Tibial nerve (tissue), 4 donors: ENCODE measurements around the gene SEC16A. TPM values are rescaled to one million over a fixed set of nuclear protein-coding genes. Genes with fewer than 3 reads are reported as not detected.
A peak's percentile ranks its signal among the peaks of the same experiment; 100 is the strongest.

ENCODE experiments used
- DNase-seq, 2 donors: peaks; one replicate each; pipeline ENCODE4 v3.0.0-alpha.2; 2019; ENCODE audit warnings: low spot score in 2 of 2
- H3K27ac ChIP-seq, 4 donors: fragments of 200-600 bp; sonication (generic) in 3 of 4; one replicate each; pipeline ENCODE4 v1.5.1; 2017 to 2019; ENCODE audit warnings: mild to moderate bottlenecking in 1 of 4
- H3K27me3 ChIP-seq, 2 donors: fragments of 200-600 bp; sonication (generic) in 1 of 2; one replicate each; pipeline versions ENCODE4 v1.5.1 to v1.6.0; 2017 to 2019
- H3K36me3 ChIP-seq, 3 donors: fragments of 200-600 bp; sonication (generic); one replicate each; pipeline ENCODE4 v1.5.1; 2018 to 2019
- H3K4me1 ChIP-seq, 4 donors: fragments of 200-600 bp; sonication (generic) in 3 of 4; one replicate each; pipeline ENCODE4 v1.5.1; 2017 to 2019
- H3K4me3 ChIP-seq, 4 donors: fragments of 200-600 bp; sonication (generic) in 3 of 4; one replicate each; pipeline ENCODE4 v1.5.1; 2017 to 2019; ENCODE audit warnings: mild to moderate bottlenecking in 1 of 4, moderate library complexity in 1 of 4
- H3K9me3 ChIP-seq, 4 donors: fragments of 200-600 bp; sonication (generic) in 3 of 4; one replicate each; pipeline ENCODE4 v1.5.1; 2017 to 2019
- EP300 ChIP-seq, 2 donors: sonication (generic); formaldehyde crosslinking; IDR thresholded peaks; one replicate each; pipeline ENCODE4 v1.6.1; 2017; ENCODE audit warnings: antibody characterized with exemption in 2 of 2, mild to moderate bottlenecking in 1 of 2
- POLR2A ChIP-seq, 2 donors: fragments of 450-650 bp; IDR thresholded peaks; one replicate each; pipeline ENCODE4 v1.6.1; 2017; ENCODE audit warnings: antibody characterized with exemption in 2 of 2, mild to moderate bottlenecking in 2 of 2, moderate library complexity in 2 of 2
- WGBS, 2 donors: methylation state at CpG; one replicate each; pipeline ENCODE4 v1.1.5; 2018; 5-methylcytosine and 5-hydroxymethylcytosine counted together
- total RNA-seq, 4 donors: library from RNA; depleted of rRNA; stranded (reverse); fragments of >200 nt; gene quantifications; one replicate each; pipeline ENCODE4 v1.1.0, GENCODE V29; 2016
- TF ChIP-seq, protein P1 (sequence below), 5 experiments: fragments of 200-600 bp in 3 of 5; fragments of 450-650 bp in 2 of 5; sonication (generic) in 3 of 5; IDR thresholded peaks; one replicate each; pipeline ENCODE4 v1.5.1; 2016 to 2019; ENCODE audit warnings: antibody characterized with exemption in 5 of 5, mild to moderate bottlenecking in 3 of 5, moderate library complexity in 2 of 5

The SEC16A gene
- total RNA-seq, 4 donors from 2014 or later = 45.8 to 67.5 (median 47.9) TPM

DNA sequence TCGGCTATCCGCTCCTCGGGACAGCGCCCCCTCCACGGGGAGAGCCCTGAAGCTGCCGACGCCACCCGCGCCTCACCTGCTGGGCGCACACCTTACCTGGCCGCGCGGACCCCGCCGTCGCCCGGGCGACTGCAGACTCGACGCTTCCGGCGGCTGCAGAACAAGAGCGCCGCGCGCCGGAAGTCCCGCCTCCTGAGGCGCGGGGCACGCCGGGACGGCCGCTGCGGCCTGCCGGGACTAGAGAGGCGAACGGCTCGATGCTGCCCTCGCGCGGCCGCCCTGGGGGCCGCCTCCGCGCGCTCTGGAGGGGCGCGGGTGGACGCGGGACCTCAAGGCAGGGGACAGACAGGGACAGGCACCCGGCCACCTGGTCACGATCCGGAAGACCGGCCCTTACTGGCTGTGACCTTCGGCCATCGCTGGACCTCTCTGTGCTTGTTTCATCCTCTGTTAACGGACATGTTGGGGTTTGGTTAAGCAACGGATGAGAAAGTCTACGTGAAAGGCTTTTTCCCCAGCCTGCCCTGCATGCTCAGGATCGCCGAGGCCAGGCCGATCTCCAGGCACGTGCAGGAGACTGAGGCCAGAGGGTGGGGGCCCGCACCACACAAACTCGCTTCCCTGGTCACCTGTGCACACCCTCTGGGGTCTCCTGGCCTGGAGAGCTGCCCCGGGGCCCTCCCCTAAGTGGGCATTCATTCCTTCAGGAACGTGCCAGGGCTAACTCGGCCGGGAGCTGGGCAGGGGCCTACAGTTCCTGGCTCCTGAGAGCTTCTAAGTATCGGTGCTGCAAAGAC is 82.6 kb downstream of the SEC16A start, which contains the start of gene SNAPC4:
TSS of gene SNAPC4 (minus strand) at position 133 of the 797 bp plus-strand sequence. CDS start 1,742 bp downstream, outside the sequence.
- no peaks in the 10 kb centered on the region for H3K27me3 ChIP-seq
- 1 to 10% methylated on average over 16 to 49 of the region's 71 CpGs for WGBS, 2 donors
- TF ChIP-seq, protein P1, sequence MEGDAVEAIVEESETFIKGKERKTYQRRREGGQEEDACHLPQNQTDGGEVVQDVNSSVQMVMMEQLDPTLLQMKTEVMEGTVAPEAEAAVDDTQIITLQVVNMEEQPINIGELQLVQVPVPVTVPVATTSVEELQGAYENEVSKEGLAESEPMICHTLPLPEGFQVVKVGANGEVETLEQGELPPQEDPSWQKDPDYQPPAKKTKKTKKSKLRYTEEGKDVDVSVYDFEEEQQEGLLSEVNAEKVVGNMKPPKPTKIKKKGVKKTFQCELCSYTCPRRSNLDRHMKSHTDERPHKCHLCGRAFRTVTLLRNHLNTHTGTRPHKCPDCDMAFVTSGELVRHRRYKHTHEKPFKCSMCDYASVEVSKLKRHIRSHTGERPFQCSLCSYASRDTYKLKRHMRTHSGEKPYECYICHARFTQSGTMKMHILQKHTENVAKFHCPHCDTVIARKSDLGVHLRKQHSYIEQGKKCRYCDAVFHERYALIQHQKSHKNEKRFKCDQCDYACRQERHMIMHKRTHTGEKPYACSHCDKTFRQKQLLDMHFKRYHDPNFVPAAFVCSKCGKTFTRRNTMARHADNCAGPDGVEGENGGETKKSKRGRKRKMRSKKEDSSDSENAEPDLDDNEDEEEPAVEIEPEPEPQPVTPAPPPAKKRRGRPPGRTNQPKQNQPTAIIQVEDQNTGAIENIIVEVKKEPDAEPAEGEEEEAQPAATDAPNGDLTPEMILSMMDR (IDR thresholded peaks at IDR 0.05) = peak; percentile 98 to 99 (median 98)
- TF ChIP-seq POLR2A (IDR thresholded peaks at IDR 0.05) (peak in 1 of 2 donors; percentile 27), EP300 (IDR thresholded peaks at IDR 0.05) (peak; percentile 19 to 51)
- DNase-seq = peak; percentile 66 to 70
- H3K4me1 ChIP-seq = peaks cover 0 to 27% (median 23%) of the 10 kb centered on the region in 4 donors
- H3K36me3 ChIP-seq = peaks cover 0 to 58% (median 2%) of the 10 kb centered on the region in 3 donors
- H3K27ac ChIP-seq = peak within 1 kb of the TSS; percentile 45 to 80 (median 68)
- peak within 1 kb of the TSS; percentile 56 to 93 (median 82) for H3K4me3 ChIP-seq
- no peaks in the 10 kb centered on the region for H3K9me3 ChIP-seq

DNA sequence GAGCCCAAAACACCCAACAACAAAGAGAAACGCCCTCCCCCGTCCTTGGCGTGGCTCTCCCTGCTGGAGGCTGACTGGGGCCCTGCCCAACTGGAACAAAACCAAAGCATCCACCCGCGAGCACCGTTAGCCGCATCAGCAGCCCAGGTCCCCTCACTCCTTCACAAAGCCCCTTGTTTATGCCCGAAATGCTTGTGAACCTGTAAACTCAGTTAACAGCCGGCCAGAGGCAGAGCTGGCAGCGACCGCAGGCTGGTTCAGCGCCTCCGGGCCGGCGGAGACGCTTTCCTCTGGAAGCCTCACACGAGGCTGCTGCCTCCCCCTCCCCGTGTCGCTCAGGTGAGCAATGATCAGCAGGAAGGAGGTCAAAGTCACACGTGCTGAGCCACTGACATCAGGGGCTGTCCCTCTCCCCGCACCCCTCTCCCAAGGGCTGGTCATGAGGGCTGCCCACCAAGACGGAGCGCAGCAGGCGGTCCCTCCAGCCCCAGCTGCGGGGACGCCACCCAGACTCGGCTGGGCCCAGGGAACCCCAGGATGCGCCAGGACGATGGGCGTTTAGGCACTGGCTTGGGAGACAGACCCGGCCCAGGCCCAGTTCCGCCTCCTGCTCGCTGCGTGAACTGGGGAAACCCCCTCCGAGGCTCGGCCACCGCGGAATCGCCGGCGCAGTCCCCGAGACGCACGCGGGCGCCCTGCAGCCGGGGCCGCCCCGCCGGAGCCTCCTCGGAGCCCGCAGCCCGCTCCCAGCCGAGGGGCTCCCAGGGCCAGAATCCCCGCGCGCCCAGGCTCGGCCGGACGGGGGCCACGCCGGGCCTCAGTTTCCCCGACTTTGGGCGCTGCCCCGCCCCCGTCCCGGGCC is 83.4 kb downstream of the SEC16A start:
- Histone ChIP-seq H3K27me3 (no peaks in the 10 kb centered on the region), H3K27ac (peak overlapping the region in 3 of 4 donors; percentile 8 to 80 (median 76)), H3K4me1 (peaks cover 0 to 27% (median 20%) of the 10 kb centered on the region in 4 donors), H3K36me3 (peaks cover 0 to 58% (median 11%) of the 10 kb centered on the region in 3 donors), H3K4me3 (peak overlapping the region; percentile 56 to 93 (median 82)), H3K9me3 (no peaks in the 10 kb centered on the region)
- no peak for TF ChIP-seq POLR2A (IDR thresholded peaks at IDR 0.05)
- TF ChIP-seq, protein P1 (IDR thresholded peaks at IDR 0.05) = no peak
- no peak for DNase-seq
- WGBS, 2 donors = 1 to 4% methylated on average over 21 to 62 of the region's 67 CpGs

DNA sequence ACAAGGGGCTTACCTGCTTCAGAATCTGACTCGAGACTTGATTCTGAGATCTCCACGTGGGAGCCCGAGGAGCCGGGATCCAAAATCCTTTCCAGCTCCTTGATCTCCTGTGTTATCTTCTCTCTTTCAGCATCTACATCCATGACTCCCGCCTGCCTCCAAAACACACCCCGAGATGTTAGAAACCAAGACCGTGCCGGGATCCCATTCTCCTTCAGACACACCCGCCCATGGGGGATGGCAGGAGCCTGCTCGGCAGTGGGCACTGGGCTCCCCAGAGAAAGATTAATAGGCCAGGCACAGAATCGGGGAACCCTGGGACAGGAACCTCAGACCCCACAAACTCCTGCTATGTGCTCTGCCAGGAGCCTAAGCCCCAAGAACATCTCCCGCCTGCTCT is 84.6 kb downstream of the SEC16A start:
- peak overlapping the region in 1 of 4 donors; percentile 80 for H3K27ac ChIP-seq
- H3K27me3 ChIP-seq = no peaks in the 10 kb centered on the region
- H3K4me1 ChIP-seq = peaks cover 0 to 30% (median 18%) of the 10 kb centered on the region in 4 donors
- H3K36me3 ChIP-seq = peaks cover 0 to 58% (median 13%) of the 10 kb centered on the region in 3 donors
- TF ChIP-seq EP300 (IDR thresholded peaks at IDR 0.05) (no peak), POLR2A (IDR thresholded peaks at IDR 0.05) (no peak)
- TF ChIP-seq, protein P1 (IDR thresholded peaks at IDR 0.05) = no peak
- DNase-seq = no peak
- H3K4me3 ChIP-seq = no peak overlapping the region
- H3K9me3 ChIP-seq = no peaks in the 10 kb centered on the region
- WGBS, 2 donors = 90 to 97% methylated on average over 12 of the region's 12 CpGs

DNA sequence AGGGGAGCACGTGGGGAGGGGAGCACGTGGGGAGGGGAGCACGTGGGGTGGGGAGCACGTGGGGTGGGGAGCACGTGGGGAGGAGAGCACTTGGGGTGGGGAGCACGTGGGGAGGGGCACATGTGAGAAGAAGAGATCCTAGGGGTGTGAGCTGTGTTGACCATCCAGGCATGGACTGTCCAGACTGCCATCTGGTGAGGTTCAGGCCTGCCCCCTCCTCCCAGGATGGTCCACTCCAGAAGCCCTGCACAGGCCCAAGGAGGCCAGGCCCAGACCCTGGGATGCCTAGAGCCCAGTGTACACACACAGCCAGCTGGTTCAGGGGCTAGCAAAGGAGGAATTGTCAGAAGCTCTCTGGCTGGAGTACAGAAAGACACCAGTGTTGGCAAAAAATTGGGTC is 85.2 kb downstream of the SEC16A start:
- Histone ChIP-seq H3K9me3 (no peaks in the 10 kb centered on the region), H3K27ac (no peak overlapping the region), H3K27me3 (no peaks in the 10 kb centered on the region), H3K36me3 (peaks cover 0 to 63% (median 13%) of the 10 kb centered on the region in 3 donors), H3K4me3 (no peak overlapping the region), H3K4me1 (peaks cover 0 to 36% (median 18%) of the 10 kb centered on the region in 4 donors)
- WGBS, 2 donors = 71 to 85% methylated on average over 6 of the region's 6 CpGs
- DNase-seq = no peak
- no peak for TF ChIP-seq EP300 (IDR thresholded peaks at IDR 0.05)
- TF ChIP-seq, protein P1 (IDR thresholded peaks at IDR 0.05) = no peak
- no peak for TF ChIP-seq POLR2A (IDR thresholded peaks at IDR 0.05)
